Astrocyte (in vitro differentiated cells and primary cell): Measurements from ENCODE around the gene TTC23.

ENCODE experiments used
- EZH2 ChIP-seq: IDR thresholded peaks from 2 replicates; pipeline ENCODE4 v1.6.1; 2012; ENCODE audit warnings: mild to moderate bottlenecking, low read length, inconsistent platforms; ENCODE audit not compliant: insufficient read depth
- TF ChIP-seq, protein P1 (sequence below): IDR thresholded peaks from 2 replicates; pipeline ENCODE4 v1.5.1; 2011; ENCODE audit warnings: low read depth, mild to moderate bottlenecking, inconsistent platforms, low read length, moderate library complexity; ENCODE audit not compliant: insufficient read depth

- TF ChIP-seq, protein P1, sequence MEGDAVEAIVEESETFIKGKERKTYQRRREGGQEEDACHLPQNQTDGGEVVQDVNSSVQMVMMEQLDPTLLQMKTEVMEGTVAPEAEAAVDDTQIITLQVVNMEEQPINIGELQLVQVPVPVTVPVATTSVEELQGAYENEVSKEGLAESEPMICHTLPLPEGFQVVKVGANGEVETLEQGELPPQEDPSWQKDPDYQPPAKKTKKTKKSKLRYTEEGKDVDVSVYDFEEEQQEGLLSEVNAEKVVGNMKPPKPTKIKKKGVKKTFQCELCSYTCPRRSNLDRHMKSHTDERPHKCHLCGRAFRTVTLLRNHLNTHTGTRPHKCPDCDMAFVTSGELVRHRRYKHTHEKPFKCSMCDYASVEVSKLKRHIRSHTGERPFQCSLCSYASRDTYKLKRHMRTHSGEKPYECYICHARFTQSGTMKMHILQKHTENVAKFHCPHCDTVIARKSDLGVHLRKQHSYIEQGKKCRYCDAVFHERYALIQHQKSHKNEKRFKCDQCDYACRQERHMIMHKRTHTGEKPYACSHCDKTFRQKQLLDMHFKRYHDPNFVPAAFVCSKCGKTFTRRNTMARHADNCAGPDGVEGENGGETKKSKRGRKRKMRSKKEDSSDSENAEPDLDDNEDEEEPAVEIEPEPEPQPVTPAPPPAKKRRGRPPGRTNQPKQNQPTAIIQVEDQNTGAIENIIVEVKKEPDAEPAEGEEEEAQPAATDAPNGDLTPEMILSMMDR = peak; percentile 95
- no peak for TF ChIP-seq EZH2
Measured at GRCh38 chr15:99213187-99213811, 36.1 kb downstream of the TTC23 start.
